ENCODE data around the gene MPP7. TPM values are rescaled to one million over a fixed set of nuclear protein-coding genes. Genes with fewer than 3 reads are reported as not detected.
"Not testable (repeated sequence)": the region's sequence is repeated elsewhere in the genome, so short reads cannot be mapped to it uniquely, and the experiment has no call there.

MPP7 gene
- total RNA-seq (10 to 100 TPM in 1 of 2 donors, 1 to 10 TPM in 1; 9.7 to 10.8 TPM), polyA plus RNA-seq (ENCODE audit: insufficient read depth, low read depth, low replicate concordance) (22.7 TPM)
- long read RNA-seq, donor 1: 0 reads
- long read RNA-seq, donor 2: 0 reads

- TF ChIP-seq CTCF (IDR thresholded peaks at IDR 0.05): peak in 2 of 3 experiments; percentile 31 to 36
- no peak for TF ChIP-seq POLR2A (IDR thresholded peaks at IDR 0.05)
- H3K27me3 ChIP-seq: no peaks in the 10 kb centered on the region
- WGBS, 2 donors: 0% methylated on average over 10 to 40 of the region's 80 CpGs
- no peaks in the 10 kb centered on the region for H3K9me3 ChIP-seq
- DNase-seq: peak; percentile 98
- peak within 1 kb of the TSS; percentile 83 to 85 for H3K4me3 ChIP-seq
- peak within 1 kb of the TSS; percentile 72 to 78 for H3K27ac ChIP-seq
- peaks cover 12% of the 10 kb centered on the region for H3K4me1 ChIP-seq
- intact Hi-C loops (cut with DNase I; ENCODE audit: low total_unique reads): no loop called here
- H3K36me3 ChIP-seq (ENCODE audit: low read depth, missing control alignments): no peaks in the 10 kb centered on the region
Measured at GRCh38 chr10:28302638-28303488, at the start of gene MPP7. Gene MPP7, minus strand, starts transcription at chr10:28303064. Its CDS starts 64,460 bp downstream, at chr10:28238604.

DNA sequence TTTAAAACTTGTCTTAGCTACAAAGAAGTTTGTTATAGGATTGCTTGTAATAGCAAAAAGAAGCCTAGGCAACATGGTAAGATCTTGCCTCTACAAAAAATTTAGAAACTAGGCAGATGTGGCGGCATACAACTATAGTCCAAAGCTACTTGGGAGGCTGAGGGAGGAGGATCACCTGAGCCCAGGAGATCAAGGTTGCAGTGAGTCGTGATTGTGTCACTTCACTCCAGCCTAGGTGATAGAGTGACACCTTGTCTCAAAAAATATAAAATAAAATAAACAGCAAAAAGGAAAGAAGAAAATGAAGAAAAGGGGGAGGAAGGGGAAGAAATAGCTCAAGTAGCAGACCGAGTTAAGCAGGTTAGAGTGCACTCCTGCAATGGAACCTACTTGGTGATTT, 47.0 kb upstream of the MPP7 start:
- TF ChIP-seq POLR2A (IDR thresholded peaks at IDR 0.05) (no peak), CTCF (IDR thresholded peaks at IDR 0.05) (no peak)
- Histone ChIP-seq H3K4me3 (no peak overlapping the region), H3K9me3 (no peaks in the 10 kb centered on the region), H3K36me3 (ENCODE audit: low read depth, missing control alignments) (no peaks in the 10 kb centered on the region), H3K4me1 (no peaks in the 10 kb centered on the region), H3K27ac (no peak overlapping the region), H3K27me3 (no peaks in the 10 kb centered on the region)
- intact Hi-C loops (cut with DNase I; ENCODE audit: low total_unique reads): no loop called here
- no peak for DNase-seq
- 64 to 84% methylated on average over 3 of the region's 3 CpGs for WGBS, 2 donors

GRCh38 chr10:28343987-28344895, 41.4 kb upstream of the MPP7 start:
- Histone ChIP-seq H3K36me3 (ENCODE audit: low read depth, missing control alignments) (no peaks in the 10 kb centered on the region), H3K27me3 (no peaks in the 10 kb centered on the region), H3K4me3 (no peak overlapping the region), H3K27ac (no peak overlapping the region), H3K9me3 (no peaks in the 10 kb centered on the region), H3K4me1 (no peaks in the 10 kb centered on the region)
- intact Hi-C loops (cut with DNase I; ENCODE audit: low total_unique reads): no loop called here
- DNase-seq: no peak
- TF ChIP-seq CTCF (IDR thresholded peaks at IDR 0.05): no peak
- TF ChIP-seq POLR2A (IDR thresholded peaks at IDR 0.05): no peak
- 82 to 90% methylated on average over 6 of the region's 6 CpGs for WGBS, 2 donors

DNA sequence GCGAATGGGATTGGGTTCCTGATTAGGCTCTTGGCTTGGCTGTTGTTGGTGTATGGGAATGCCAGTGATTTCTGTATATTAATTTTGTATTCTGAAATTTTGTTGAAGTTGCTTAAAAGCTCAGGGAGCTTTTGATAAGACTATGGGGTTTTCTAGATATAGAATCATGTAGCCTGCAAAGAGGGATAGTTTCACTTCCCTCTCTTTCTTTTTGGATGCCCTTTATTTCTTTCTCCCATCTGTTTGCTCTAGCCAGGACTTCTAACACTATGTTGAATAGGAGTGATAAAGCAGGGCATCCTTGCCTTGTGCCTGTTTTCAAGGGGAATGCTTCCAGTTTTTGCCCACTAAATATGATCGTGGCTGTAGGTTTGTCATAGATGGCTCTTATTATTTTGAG, 40.4 kb upstream of the MPP7 start:
- no peak for TF ChIP-seq POLR2A (IDR thresholded peaks at IDR 0.05)
- TF ChIP-seq CTCF (IDR thresholded peaks at IDR 0.05): no peak
- Histone ChIP-seq H3K27me3 (no peaks in the 10 kb centered on the region), H3K4me3 (no peak overlapping the region), H3K36me3 (ENCODE audit: low read depth, missing control alignments) (no peaks in the 10 kb centered on the region), H3K27ac (no peak overlapping the region), H3K9me3 (no peaks in the 10 kb centered on the region), H3K4me1 (no peaks in the 10 kb centered on the region)
- 89 to 98% methylated on average over 2 of the region's 2 CpGs for WGBS, 2 donors
- intact Hi-C loops (cut with DNase I; ENCODE audit: low total_unique reads): no loop called here
- no peak for DNase-seq

- DNase-seq; H3K4me1 ChIP-seq; H3K9me3 ChIP-seq; H3K36me3 ChIP-seq (ENCODE audit: low read depth, missing control alignments); H3K4me3 ChIP-seq; H3K27ac ChIP-seq; intact Hi-C loops (cut with DNase I; ENCODE audit: low total_unique reads); H3K27me3 ChIP-seq: not testable (repeated sequence)
- WGBS, 2 donors: 90 to 91% methylated on average over 5 of the region's 5 CpGs
Measured at GRCh38 chr10:28341679-28342078, 38.8 kb upstream of the MPP7 start.

Data from testis (tissue), 5 donors.